GM19099 (cell line): ENCODE data around the gene VASP.
A peak's percentile ranks its signal among the peaks of the same experiment; 100 is the strongest.

Experiments
- POLR2A ChIP-seq: IDR thresholded peaks from 3 replicates; pipeline ENCODE4 v1.6.1; 2011; ENCODE audit warnings: low read depth; ENCODE audit not compliant: insufficient read length; ENCODE audit errors: extremely low read depth

Gene VASP

DNA sequence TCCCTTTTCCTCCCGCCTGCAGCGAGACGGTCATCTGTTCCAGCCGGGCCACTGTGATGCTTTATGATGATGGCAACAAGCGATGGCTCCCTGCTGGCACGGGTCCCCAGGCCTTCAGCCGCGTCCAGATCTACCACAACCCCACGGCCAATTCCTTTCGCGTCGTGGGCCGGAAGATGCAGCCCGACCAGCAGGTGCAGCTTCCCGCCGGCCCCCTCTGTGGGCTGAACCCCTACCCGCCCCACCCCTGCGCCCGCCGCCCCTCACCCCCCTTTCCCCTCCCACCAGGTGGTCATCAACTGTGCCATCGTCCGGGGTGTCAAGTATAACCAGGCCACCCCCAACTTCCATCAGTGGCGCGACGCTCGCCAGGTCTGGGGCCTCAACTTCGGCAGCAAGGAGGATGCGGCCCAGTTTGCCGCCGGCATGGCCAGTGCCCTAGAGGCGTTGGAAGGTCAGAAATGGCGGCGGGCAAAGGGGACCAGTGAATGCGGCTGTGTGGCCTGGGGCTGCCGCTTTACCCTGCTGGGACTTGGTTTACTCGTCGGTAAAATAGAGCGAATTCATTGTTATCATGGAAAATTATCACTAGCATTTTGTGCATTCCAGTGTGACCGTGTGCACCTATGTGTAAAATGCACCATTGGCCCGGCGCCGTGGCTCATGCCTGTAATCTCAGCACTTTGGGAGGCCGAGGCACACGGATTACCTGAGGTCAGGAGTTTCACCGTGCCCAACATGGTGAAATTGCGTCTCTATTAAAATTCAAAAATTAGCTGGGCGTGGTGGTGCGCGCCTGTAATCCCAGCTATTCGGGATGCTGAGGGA lies 10.6 kb downstream of the VASP start:
- no peak for TF ChIP-seq POLR2A

DNA sequence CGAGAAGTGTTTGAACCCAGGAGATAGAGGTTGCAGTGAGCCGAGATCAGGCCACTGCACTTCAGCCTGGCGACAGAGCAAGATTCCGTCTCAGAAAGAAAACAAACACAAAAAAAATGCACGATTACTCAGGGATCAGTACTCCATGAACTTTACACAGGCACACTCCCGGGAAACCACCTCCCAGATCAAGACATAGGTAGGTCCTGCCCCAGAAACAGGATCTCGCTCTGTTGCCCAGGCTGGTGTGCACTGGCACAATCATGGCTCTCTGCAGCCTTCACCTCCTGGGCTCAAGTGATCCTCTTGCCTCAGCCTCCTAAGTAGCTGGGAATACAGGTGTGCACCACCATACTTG lies 11.2 kb downstream of the VASP start:
- TF ChIP-seq POLR2A, result no peak

DNA sequence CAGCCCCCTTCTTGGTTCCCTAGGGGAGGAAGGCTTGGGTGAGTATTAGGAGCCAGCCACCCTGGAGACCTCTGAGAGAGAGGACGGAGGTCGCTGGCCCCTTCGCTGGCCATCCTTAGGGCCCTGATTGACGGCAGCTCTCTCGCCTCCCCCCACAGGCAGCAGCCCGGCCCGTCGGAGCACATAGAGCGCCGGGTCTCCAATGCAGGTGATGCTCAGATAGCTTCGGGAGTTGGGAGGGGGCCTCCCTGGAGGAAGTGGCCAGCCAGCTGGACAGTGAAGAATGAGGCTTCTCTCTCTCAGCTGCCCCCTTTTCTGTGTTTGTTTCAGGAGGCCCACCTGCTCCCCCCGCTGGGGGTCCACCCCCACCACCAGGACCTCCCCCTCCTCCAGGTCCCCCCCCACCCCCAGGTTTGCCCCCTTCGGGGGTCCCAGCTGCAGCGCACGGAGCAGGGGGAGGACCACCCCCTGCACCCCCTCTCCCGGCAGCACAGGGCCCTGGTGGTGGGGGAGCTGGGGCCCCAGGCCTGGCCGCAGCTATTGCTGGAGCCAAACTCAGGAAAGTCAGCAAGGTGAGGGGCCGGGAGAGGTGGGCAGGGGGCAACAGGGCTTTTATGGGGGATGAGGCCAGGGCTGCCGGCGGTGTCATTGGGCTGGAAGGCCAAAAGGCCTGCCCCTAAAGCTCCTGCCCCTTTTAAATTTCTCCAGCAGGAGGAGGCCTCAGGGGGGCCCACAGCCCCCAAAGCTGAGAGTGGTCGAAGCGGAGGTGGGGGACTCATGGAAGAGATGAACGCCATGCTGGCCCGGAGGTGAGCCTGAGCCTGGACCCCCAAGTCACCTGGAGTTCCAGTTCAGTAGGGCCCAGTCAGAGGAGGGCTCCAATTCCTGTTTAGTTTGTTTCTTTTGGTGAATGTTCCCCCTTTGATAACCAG lies 15.0 kb downstream of the VASP start:
- TF ChIP-seq POLR2A, result no peak

DNA sequence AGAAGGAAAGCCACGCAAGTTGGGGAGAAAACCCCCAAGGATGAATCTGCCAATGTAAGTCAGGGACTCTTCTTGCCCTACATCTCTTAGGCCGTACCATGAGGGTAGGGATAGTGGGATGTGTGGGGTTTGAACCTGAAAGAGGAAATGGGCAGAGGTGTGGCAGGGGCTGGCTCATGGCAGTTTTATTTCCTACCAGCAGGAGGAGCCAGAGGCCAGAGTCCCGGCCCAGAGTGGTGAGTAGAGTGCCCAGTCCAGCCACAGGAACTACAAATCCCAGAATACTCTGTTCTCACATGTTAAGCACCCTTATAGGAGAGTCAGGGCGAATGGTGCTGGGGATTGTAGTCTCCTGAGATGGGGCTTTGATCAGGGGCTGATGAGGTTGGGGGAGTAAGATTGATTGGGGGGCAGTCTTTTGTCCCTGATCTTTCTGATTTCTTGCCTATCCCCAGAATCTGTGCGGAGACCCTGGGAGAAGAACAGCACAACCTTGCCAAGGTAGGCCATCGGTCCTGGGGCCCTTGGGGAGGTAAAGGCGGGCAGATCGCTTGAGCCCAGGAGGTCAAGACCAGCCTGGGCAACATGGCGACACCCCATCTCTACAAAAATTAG lies 16.5 kb downstream of the VASP start:
- TF ChIP-seq POLR2A, result no peak

DNA sequence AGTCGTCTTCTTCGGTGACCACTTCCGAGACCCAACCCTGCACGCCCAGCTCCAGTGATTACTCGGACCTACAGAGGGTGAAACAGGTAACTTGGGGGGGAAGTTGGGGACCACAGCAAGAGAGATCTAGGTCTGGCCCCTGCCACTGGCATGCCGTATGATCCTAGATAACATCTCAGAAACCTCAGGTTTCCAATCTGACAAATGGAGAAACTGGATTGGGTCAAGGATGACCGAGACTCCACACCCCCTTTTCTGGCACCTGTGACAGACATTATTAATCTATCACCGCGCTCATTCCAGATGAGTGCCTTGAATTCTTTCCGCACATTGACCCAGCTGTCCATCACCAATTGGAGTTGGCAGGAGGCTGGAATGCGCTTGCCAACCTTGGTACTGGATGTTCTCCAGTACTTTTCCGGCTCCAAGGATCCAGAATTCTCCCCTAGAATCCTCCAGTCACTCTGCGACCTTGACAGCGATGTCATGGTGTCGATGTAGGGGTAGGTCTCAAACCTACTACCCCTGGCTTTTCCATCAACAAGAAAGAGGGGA lies 17.4 kb downstream of the VASP start:
- TF ChIP-seq POLR2A, result no peak

DNA sequence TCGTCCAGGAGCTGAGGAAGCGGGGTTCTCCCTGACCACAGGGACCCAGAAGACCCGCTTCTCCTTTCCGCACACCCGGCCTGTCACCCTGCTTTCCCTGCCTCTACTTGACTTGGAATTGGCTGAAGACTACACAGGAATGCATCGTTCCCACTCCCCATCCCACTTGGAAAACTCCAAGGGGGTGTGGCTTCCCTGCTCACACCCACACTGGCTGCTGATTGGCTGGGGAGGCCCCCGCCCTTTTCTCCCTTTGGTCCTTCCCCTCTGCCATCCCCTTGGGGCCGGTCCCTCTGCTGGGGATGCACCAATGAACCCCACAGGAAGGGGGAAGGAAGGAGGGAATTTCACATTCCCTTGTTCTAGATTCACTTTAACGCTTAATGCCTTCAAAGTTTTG lies 18.9 kb downstream of the VASP start:
- no peak for TF ChIP-seq POLR2A

DNA sequence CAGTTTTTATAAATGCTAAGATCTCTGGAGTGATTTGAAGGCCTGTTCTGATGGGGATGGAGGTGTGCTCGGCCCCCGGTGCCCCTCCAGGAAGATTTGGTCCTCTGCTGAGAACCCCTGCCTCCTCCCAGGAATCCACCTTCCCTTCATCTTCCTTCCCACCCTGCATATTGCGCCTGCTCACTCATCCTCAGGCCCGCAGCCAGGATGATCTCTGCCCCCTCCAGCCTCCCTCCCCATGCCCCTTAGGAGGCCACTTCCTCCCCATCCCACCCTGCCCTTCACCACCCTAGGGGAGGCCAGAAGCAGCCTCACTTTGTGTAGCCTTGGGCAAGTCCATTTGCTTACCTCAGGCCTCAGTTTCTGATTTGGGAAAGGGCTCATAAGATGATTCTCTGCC lies 19.7 kb downstream of the VASP start:
- TF ChIP-seq POLR2A, result no peak

DNA sequence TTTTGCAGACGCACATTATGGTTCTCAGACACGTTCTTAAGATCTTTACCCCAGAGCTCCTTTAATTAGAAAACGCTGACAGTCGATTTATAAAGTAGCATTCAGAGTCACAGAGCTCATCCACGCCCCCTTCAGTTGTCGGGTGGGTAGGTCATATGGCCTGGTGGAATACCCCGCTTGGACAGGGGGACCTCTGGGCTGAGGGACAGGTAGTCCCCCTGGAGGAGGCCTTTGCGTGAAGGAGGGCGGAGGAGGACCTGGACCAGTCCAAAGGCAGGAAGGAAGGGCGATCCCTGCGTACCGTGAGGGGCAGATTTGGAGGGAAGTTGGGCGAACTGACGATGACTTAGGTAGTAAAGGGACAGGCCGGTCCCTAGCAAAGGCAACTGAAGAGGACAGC lies 20.5 kb downstream of the VASP start:
- TF ChIP-seq POLR2A, result no peak

DNA sequence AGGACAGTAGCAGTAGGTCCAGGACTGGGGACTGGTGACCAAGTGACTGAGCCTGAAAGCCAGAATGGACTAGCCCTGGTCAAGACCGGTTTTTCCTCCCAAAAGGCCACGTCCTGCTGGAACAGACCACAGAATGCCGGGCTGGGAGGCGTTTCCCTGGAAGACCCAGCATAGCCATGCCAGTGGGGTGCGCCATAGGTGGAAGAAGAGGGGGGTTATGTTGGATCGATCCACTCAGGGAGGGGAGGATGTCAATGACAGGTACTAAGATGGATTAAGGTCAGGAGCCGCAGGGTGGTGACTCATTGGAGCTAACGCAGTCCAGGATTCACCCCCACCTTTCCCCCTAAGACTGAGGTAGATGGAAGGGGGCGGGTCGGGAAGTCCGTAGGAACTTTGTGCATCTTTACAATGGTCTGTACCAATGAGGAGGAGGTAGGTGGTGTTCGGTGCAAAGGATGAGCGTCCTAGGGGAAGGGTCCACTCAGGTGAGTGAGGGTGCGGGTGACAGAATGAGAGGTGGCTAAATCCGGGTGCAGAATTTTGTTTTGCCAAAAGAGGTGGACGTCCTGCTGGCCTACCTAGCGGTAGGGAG lies 21.0 kb downstream of the VASP start:
- TF ChIP-seq POLR2A, result peak; percentile 17

DNA sequence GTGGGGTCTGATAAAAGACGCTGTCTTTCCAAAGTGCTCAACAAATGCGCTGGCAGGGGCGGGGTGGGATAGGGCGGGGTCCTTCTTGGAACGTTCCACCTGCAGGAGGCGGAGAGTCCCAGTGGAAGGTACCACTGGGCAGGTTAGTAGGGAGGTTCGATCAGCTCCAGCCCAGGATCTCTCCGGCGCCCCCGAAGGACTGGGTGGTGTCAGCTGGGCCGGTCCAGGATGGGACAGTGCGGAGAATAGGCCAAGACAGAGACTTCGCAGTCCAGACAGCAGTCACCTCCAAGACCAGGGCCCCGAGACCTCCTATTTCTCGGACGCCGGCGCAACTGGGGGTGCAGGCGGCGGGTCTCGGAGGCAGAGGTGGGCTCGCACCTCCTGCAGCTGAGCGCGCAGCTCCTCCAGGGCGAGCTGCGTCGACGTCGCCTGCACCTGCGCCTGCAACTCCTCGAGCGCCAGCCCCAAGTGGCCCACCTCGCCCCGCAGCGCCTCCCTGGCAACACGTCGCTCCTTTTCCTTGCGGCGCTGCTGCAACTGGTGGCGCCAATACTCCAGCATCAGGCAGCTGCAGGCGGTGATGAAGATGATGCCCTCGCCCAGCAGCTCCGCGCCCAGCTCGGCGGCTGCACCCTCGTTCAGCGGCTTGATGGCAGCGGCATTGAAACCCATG lies 21.6 kb downstream of the VASP start:
- peak; percentile 30 for TF ChIP-seq POLR2A

DNA sequence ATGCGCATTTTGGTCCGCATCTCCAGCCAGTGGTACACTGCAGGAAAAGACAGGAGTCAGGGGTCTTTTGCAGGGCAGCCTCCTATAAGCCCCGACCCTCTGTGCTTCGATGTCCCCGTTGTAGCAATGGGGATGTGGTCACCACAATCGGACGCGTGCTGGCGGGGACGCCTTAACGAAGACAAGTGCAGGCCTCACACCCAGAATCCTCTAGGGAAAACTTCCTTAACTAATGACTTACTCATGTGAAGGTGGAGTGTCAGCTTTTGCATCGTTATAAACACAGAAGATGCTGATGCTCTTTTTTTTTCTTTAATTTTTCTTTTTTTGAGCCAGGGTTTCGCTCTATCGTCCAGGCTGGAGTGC lies 22.1 kb downstream of the VASP start:
- peak; percentile 0 for TF ChIP-seq POLR2A

DNA sequence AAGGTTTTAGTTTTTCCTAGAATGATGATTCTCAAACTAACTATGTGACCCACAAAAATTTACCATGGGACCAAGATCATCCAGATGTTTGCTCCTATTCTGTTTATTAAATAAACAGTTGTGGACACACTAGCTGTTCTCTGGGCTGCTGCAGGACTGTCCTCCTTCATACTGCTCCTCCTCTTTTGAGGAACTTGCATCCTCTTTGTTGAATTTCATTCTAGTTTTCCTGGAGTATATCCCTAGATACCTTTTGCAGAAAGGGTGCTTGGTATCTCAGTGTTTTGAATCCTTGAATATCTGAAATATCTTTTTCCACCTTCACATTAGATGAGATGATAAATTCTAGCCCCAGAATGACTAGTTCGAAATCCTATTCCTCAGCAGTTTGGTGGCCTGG lies 24.1 kb downstream of the VASP start:
- TF ChIP-seq POLR2A, result no peak

DNA sequence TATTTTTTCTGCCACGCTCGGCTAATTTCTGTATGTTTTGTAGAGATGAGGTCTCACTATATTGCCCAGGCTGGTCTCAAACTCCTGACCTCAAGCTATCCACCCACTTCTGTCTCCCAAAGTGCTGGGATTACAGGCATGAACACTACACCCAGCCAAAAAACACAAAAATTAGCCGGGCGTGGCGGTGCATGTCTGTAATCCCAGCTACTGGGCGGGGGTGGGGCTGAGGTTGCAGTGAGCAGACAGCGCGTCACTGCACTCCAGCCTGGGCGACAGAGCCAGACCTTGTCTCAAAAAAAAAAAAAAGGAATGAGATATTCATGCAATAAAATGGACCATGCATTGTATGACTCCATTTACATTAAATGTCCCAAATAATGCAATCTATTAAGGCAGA lies 32.2 kb downstream of the VASP start:
- no peak for TF ChIP-seq POLR2A

DNA sequence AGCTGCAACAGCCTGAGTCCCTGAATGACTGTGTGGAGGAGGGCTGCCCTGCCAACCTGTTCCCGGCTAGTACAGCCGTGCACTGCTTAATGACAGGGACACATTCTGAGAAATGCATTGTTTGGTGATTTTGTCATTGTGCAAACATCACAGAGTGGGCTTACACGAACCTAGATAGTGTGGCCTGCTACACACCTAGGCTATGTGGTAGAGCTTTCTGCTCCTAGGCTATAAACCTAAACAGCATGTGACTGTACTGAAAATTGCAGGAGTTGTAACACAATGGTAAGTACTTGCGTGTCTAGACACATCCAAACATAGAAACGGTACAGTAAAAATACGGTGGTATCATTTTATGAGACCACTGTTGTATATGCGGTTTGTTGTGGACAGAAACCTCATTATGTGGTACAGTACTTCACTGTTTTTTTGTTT lies 35.0 kb downstream of the VASP start:
- TF ChIP-seq POLR2A, result no peak

DNA sequence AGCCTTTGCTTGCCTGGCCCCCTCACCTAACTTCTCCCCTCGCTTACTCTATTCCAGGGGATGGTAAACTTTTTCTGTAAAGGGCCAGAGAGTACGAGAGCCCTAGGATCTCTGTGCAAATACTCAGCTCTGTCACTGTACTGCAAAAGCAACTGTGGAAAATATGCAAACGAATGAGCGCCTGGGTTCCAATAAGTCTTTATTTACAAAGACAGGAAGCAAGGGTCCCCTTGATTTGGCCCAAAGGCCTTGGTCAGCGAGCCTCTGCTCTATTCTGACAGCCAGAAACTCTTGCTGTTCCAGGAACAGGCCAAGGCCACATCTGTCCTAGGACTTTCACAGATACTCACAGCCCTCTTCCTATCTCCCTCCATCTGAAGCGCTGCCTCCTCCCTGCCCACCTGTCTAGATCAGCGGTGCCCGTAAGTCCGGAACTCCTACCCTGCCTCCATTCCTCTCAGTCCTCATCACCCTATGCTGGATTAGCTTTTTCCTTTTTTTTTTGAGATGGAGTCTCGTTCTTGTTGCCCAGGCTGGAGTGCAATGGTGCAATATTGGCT lies 40.0 kb downstream of the VASP start:
- TF ChIP-seq POLR2A, result no peak
